Measurements from ENCODE around the gene CCM2.

The CCM2 gene

DNA sequence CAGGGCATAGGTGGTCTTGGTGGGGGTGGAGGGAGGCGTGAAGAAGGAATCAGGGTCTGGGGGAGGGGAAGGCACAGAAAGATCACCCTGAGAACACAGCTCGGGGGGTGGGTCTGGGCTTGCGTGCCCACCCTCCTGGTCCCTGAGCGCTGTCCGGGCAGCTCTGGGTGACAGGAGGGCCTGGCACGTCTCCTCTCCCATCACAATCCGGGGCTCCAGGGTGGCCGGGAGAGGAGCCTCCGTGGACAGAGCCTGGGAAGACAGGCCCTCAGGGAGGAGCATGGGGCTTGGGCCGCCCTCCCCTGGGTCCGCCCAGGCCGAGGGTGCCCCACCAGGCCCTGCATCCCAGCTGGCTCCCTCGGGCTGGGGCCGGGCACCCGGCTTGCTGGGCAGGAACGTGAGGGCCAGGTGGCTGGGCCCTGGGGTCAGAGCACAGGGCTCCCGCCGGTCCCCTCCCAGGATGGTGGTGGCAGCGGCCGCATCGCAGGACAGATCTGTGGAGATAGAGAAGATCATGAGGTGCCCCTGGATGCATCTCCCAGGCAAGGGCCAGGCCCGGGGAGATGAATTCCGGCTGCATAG is 85.7 kb downstream of the CCM2 start:
- no peak for DNase-seq

DNA sequence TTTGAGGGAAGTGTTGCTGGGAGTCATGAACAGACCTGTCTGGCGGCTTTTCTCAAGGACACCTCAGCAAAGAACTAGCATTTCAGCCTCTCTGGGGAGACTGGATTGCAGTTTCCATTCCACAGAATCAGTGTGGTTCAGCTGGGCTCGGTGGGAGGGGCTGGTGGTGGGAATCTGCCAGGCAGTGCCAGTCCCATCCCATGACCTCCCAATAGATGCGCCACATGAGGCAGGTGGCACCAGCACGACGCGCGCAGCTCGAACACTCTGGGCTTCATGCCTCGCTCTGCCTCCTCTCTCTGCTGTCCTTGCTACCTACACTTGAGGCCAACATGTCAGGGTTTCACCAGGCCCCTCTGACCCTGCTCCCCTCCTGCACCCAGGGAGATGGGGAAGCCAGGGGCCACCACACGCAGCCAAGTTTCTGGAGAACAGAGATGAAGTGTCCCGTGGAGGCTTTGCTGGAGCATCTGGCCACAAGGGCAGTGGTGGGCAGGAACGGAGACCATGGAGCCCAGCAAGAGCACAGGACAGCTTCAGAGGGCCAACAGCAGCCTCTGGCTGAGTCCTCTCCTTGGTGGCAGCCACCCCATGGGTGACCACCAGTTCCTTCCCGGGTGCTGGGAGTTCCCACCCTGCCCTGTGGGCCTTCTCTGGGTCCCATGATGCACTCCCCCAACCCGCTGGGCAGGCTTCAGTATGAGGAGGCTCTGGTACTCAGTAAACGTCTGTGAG is 86.5 kb downstream of the CCM2 start:
- no peak for DNase-seq

DNA sequence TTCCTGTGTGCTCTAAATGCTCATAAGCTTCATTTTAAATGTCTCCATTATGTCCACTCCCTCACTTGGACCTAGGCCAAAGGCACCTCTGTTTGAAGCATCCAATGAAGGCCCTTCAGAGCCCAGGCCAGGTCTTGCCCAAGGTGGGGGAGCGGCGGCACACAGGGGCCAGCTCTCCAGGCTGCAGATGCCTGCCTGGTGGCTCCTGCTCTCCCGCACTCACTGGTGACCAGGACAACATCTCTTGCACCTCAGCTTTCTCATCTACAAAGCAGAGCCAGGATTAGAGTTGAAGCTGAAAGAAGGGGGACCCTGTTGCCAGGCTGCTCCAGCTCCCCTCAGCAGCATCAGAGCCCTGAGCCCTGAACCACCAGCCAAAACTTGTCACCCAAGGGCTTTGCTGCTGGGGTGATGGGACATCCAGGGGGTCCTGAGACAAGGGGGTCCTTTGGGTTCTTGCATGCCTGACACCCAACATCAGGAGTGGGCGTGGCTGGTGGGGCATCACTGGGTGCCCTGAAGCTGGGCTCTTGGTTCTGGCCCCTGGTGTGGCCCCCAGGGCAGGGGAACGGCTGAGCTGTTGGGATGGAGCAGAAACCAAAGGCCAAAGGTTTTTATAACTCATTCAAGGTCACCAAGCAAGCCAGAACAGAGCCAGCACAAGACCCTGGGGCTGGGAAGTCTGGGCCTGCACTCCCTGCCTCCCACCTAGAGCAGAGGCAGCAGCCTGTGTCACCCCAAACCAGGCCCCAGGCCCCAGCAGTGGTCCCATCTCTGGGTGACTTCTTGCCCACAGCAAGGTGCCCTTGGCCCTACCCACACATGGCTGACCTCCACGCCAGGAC is 87.5 kb downstream of the CCM2 start:
- no peak for DNase-seq

DNA sequence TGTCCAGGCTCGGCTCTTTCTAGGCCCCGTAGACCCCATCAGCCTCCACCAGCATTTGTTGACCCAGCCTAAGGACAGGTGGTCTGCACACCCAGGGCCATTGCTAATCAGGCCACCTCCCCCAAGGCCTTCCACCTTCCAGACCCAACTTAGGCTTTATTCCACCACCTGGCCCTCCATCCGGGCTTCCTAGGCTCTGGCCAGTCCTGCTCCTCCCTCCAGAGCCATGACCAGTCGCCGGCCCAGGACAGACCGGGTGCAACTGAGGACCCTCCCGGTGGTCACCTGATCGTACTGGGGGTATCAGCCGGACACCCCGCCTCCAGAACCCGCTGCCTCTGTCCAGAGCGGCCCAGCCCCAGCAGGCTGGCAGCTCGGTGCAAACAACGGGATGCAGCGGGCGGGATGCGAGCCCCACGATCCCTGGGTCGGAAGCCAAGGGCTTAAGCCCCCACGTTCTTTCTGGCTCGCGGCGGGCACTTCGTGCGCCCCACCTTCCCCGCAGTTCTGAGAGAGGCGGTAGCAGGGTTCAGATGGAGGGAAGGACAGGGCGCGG is 88.2 kb downstream of the CCM2 start:
- no peak for DNase-seq

DNA sequence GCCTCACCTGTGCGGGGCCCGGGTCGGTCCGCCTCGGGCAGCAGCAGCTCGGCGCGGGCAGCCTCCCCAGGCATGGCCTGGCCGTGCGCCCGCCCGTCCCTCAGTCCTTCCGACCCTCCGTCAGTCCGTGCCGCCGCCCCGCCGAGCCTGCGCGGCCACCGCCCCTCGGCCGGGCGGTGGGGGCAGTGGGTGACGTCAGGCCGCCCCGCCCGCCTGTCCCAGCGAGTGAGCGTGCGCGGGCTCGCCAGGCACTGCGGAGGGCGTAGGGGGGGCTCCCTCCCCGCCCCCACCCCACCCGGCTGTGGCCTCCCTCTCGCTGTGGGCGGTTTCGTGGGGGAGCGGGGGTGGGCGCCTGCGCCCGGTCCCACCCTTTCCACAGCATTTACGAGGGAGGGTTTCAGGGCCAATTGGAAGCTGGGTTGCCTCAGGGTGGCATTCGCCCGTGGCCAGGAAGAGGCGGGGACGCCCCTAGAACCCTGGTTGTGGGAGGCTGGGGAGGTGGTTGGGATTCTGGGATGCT is 88.9 kb downstream of the CCM2 start, which contains the start of gene NACAD:
TSS of gene NACAD (minus strand) at position 149 of the 520 bp plus-strand sequence. CDS start at position 74, 75 bp downstream.
- no peak for DNase-seq

DNA sequence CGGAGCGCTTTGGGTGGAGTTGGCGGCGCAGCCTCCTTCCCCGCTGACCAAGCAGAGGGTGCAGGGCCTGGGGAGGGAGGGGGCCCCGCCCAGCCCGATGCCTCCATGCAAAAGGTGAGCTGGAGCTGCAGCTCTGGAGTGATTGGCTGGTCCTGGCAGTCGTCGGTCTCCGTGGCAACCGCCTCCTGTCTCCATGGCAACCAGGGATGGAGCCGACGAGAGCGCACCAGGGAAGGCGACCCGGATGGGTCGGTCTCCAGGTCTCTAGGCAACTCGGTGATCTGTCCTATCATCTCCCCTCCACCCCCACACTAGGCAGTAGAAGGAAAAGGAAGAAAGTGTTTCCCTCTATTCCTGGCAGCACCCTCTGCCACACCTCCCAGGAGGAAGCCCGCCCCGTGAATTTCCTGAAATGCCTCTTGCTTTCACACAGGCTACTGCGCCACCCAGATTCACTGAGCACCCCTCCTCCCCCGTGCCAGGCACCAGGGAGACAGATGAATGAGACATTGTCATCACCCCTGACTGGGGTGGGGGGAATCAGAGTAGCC is 89.4 kb downstream of the CCM2 start:
- DNase-seq: no peak

DNA sequence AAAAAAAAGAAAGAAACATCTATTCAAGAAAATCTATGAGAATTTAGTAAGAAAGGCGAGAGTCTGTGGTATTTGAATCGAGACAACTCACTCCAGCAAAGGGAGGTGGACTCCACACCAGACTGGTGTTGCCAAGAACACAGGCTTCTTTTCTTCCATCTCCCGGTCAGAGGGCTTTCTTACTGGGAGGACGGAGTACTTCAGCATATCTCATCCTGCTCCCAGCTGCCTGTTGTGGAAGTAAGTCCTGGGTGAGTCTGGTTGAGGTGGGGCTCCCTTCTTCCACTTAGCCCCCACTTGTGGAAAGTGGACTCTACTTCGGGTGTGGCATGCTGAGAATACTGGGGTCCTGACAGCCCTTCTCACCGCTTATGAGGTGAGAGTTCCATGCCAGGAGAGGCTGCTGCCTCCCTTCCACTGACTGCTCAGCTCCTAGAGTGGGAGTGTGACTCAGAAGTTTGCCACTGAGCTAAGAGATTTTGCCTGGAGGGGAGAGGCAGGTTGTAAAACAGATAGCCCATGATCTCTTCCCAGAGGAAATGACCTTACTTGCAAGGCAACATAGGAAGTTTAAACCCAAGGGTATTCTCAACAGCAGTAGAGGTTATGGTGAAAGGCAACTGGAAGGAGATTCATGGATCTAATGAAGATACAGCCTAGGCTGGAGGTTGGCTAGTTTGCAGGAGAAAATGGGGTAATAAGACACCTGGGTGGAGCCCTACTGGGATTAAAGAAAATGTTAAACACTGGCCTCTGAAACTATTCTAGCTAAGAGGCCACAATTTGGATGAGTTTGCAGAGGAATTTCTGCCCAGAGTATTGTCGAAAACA is 92.3 kb downstream of the CCM2 start:
- no peak for DNase-seq

DNA sequence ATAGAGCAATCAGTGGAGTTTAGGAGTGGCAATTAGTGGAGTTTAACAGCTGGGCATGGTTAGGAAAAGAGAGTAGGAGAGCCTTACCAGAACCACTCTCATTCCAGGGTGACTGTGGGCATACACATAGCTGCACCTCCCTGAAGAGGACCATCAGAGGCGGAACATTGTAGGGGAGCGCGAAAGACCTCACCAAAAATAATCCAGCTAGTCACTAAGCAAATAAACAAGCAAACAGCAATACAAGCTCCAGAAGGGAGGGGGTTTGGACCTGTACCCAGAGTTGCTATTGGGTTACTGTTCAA is 92.9 kb downstream of the CCM2 start:
- DNase-seq: no peak

DNA sequence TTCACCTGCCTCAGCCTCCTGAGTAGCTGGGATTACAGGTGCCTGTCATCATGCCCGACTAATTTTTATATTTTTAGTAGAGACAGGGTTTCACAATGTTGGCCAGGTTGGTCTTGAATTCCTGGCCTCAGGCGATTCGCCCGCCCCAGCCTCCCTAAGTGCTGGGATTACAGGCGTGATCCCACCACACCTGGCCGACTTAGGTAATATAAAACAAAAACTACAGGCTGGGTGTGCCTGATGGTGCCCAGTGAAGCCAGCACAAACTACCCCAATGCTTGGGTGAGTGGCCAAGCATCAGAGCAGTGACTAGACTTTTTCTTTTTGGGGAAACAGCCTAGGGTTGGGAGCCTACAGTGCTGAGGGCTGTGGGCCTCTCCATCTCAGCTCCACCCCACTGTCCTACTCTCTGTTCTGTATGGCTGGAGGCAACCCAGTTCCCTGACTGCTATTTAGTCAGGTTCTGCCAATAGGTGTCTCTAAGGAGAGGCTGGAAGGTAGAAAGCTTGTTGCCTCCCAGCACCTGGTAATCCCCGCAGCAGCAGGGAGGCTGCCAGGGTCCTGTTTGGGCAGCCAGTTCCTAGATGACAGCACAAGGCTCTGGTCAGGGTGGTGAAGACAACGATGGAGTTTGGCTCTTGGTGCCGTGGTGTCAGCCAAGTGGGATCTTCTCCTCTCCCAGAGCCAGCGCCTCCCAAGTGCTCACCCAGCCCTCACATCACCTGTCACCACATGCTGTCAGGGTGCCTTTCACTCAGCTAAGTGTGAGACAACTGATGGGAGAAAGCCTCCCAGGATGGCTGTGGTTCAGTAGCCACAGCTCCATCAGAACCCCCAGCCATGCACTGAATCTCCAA is 99.2 kb downstream of the CCM2 start:
- no peak for DNase-seq

DNA sequence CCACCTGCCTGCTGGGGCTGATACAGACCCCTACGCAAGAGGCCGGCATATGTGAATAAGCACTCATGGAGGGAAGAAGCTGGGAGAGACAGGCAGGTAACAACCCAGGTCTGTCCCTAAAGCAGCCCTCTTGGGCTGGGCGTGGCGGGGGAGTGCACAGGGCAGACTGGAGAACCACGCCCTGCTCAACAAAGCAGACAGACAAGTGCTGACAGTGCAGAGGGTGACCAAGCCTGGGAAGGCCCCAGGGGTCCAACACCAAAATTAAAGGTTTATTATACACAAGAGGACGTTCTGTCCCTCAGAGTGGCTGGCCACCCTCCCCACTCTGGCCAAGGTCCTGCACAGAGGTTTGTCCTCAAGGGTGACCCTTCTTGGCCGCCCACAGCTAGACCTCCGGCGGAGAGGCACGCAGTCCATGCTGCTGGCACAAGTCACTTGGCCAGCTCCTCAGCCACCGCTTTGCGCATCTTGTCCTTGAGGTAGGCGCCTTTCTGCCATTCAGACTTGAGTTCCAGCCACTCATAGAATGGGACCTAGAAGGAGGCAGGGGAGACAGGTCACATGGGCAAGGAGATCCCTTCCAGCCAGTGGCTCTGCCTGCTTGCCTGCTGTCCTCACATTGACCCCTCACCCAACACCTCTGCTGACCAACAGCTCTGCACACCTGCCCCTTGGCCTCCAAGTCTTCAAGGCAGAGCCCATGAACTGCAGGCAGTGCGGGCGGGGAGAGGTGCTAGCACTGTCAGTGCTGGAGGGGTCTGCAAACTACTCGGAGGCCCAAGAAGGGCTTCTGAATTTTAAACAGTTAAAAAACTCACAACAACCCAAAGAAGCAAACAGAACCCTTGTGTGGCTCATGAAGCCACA is 100.1 kb downstream of the CCM2 start:
- DNase-seq: no peak

DNA sequence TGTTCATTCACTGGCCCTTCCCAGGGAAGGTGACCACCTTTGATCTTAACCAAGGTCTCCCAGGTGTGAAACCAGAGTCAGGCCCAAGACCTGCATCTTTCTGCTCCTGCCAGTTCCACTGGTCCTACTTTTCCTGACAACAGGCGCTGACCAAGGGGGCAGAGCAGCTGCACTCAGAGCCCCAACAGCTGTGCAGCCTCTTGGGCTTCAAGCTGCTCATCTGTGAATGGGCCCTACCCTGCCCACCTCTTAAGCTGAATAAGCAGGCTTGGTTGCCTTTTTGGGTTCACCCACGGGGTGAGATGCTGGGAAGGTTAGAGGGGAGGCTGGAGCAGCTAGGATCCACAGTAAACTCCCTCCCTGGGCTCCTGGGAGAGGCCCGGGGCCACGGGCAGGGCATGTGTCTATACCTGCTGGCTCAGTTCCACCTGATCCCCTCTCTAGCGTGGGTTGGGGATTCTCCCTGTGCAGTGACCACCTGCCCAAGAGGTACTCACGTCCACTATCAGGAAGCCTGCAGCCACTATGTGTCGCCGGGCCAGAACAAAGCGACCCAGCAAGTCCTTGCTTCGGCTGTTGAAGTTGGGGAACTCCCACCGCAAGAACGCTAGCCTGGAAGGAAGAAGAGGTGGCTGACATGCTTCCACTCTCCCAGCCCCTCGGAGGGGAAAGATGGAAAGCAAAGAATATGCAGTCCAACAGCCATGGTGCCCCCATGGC is 100.9 kb downstream of the CCM2 start:
- DNase-seq: no peak

DNA sequence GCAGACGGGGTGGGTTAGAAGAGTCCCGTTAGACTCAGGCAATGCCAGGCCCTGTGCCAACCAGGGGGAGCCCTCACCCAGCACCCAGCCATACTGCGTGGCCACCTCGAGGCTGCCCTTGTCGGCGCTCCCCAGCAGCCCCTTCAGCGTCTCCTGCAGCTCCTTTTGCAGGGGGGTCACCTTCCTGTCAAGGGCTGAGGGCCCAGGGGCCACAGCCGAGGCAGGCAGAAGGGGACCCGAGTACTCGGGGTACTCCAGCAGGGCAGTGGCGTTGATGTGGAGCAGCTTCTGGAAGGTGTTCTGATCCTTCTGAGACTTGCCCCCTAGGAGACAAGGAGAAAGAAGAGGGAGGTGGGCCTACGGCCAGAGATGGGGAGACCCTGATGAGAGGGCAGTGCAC is 101.7 kb downstream of the CCM2 start:
- no peak for DNase-seq

DNA sequence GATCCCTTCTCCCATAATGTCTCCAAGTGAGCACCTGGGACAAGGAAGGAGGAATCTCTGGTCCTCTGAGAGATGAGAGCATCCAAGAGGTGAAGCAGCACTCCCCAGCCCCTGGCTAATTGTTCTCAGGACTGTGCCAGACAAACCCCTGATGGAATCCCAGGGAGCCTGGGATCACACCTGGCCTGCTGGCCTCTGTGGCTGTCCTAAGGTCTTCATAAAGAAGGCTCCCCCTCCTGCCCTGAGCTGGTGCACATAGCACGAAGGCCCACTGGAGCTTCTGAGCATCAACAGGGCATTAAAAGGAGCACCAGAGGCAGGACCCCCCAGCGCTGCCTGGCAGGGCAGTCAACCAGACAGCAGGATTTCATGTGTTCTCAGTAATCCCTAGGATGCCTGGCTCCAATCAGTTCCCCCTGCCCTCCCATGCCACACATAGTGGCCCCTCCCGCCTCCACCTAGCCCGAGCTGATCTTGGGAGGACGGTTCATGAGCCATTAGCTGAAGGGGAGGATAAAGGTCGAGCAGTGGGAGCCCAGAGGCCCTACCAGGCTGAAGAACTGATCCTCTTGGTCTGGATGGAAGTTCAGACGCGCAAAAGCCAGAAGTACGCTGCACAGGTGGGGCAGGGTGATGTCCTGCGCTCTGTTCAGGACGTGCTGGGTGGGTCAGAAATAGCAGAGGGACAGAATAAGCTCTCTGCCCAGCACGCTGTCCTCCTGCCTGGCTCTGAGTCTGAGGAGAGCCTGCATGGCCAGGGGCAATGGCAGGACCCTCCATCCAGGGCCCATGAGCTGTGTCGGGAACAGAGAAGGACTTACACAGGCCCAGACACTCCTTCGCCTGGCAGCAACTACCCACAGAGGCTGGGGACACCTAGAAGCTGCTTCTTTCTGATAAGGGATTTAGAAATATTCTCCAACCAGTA is 103.0 kb downstream of the CCM2 start:
- DNase-seq: no peak

DNA sequence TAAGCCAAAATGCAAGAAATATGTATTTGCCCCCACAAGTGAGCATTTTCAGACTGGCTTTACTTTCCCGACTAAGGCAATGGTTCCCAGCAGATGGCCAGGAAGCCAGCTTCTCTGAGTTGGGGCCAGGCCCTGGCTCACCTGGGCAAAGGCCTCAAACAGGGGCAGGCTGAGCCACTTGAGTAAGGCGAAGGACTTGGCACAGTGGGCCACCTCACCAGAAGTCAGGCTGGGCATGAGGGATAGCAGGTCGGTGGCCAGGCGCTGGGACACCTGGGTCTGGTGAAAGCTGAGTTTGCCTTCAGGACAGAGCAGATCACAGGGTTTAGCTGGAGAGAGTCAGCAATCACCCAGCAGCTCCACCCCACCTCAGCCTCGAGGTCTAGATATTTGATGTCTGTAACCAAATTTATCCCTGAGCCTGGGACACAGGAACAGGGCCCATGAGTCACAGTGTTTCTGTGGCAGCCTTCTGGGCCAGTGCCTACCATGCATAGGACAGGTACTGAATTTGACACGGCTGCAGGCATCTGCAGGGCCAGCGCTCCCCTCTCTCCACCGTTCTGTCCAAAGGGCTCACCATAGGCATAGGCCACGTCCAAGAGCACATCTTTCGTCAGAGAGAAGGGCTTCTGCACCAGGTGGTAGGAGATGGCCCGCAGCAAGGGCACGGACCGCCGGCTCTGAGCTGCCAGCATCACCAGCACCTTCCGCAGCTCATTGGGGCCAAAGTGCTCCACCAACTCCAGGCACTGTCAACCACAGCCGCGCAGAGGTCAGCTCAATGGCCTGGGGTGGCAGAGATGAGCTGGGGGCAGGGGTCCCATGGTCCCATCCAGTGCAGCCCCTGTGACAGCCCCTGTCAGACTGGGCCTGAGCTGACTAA is 104.2 kb downstream of the CCM2 start:
- no peak for DNase-seq

DNA sequence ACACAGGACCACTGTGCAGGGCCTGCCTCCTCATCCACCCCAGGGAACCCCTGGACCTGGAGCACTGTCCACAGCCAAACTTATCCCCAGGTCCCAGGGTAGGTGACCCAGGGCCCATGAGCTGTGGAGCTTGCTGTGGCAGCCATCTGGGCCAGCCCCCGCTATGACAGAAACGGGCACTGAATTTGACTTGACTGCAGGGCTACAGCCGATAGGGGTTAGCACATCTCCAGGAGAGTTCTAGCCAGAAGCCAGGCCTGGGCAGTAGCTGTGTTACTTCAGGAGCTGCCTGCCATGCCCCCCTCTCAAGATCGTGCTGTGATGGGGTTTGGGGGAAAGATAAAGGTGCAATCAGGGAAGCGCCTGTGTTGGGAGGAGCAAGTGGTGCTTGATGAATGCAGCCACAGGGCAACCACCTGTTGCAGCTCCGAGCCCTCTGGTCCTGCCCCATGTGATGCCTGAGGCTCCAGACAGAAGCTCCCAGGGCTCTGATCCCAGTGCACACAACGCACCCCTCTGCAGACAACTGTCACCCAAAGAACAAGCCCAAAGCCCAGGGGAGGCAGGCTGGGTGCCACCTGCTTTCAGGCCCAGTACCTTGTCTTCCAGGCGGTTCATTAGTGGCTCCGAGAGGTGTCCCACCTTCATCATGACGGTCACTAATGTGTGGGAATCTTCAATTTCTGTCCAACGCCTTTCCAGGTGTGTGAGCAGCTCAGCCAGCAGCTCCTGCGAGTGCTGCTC is 105.0 kb downstream of the CCM2 start:
- DNase-seq: no peak

DNA sequence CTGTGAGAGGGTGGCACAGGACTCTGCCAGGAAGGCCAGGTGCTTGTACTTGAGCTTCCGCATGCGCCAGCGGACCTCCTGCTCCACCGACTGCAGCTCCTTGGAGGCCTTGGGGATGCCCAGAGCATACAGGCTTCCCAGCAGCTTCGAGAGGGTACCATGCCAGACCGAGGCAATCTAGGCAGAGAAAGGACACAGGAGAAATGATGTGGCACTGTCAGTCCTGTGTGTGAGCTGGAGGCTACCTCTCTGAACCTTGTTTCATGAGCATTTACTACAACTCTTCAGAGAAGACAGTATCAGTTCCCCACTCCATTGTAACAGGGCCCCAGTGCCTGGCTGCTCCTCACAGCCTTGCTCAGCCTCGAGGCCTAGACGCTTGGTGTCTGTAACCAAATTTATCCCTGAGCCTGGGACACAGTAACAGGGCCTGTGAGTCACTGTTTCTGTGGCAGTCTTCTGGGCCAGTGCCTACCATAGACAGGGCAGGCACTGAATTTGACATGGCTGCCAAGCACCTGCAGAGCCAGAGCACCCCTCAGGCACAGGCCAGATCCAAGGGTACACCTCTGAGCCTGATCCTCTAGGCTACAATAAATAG is 105.7 kb downstream of the CCM2 start:
- DNase-seq: no peak

Measured in SIG-M5 (cell line).